Fibroblast of the conjunctiva (primary cell): Measurements from ENCODE around the gene ARL8A.
"Not testable (repeated sequence)": the region's sequence is repeated elsewhere in the genome, so short reads cannot be mapped to it uniquely, and the experiment has no call there.

Experiments
- DNase-seq: peaks from one replicate; pipeline ENCODE4 v3.0.0-alpha.2; 2010; ENCODE audit warnings: low read depth

ARL8A gene

GRCh38 chr1:202173993-202174392, 29.5 kb upstream of the ARL8A start:
- no peak for DNase-seq

- DNase-seq = no peak
These were observed 27.4 kb upstream of the ARL8A start for GRCh38 chr1:202172015-202172355.

- no peak for DNase-seq
These were observed 26.9 kb upstream of the ARL8A start for GRCh38 chr1:202171292-202172014.

GRCh38 chr1:202170726-202171125, 26.2 kb upstream of the ARL8A start:
- DNase-seq = no peak

- DNase-seq = no peak
These were observed 24.3 kb upstream of the ARL8A start for GRCh38 chr1:202168861-202169260.

GRCh38 chr1:202167708-202168415, 23.3 kb upstream of the ARL8A start:
- DNase-seq = peak; percentile 59

GRCh38 chr1:202167054-202167453, 22.5 kb upstream of the ARL8A start:
- DNase-seq = not testable (repeated sequence)

- DNase-seq = no peak
These were observed 21.7 kb upstream of the ARL8A start for GRCh38 chr1:202165942-202166843.

- no peak for DNase-seq
These were observed 20.9 kb upstream of the ARL8A start for GRCh38 chr1:202165267-202165941.

- no peak for DNase-seq
These were observed 19.9 kb upstream of the ARL8A start for GRCh38 chr1:202164271-202165037.

GRCh38 chr1:202163281-202164270, 19.0 kb upstream of the ARL8A start:
- DNase-seq = no peak

- DNase-seq = no peak
These were observed 18.1 kb upstream of the ARL8A start for GRCh38 chr1:202162418-202163280.

- no peak for DNase-seq
These were observed 17.5 kb upstream of the ARL8A start for GRCh38 chr1:202162047-202162417.

GRCh38 chr1:202161151-202162046, 16.9 kb upstream of the ARL8A start:
- DNase-seq = no peak

- no peak for DNase-seq
These were observed 15.9 kb upstream of the ARL8A start, which contains the start of gene PTPN7 for GRCh38 chr1:202160377-202160940. TSS of gene PTPN7 (minus strand) at chr1:202160602. CDS start at chr1:202159402, 1,200 bp downstream.

- DNase-seq = no peak
These were observed 15.2 kb upstream of the ARL8A start for GRCh38 chr1:202159534-202160371.
